ENCODE results near the gene WTIP.

Gene WTIP

GRCh38 chr19:34480971-34481841 lies at the start of gene WTIP:
WTIP (plus strand) TSS chr19:34481758; CDS start chr19:34481975, 217 bp downstream.
- Histone ChIP-seq H3K4me2 (ENCODE audit: low read length) (peak within 1 kb of the TSS; percentile 90), H2AFZ (peak within 1 kb of the TSS; percentile 67), H3K79me2 (peaks cover 12% of the 10 kb centered on the region), H3K27me3 (ENCODE audit: control insufficient read depth, insufficient read depth, low read length) (no peaks in the 10 kb centered on the region), H3K9me3 (ENCODE audit: control insufficient read depth, low read length) (no peaks in the 10 kb centered on the region), H3K27ac (no peak within 1 kb of the TSS), H3K4me1 (peaks cover 2% of the 10 kb centered on the region), H3K36me3 (ENCODE audit: control insufficient read depth, insufficient read depth, low read length) (no peaks in the 10 kb centered on the region), H3K4me3 (ENCODE audit: low read depth, low read length) (peak within 1 kb of the TSS; percentile 67), H3K9ac (no peak within 1 kb of the TSS)
- TF ChIP-seq, protein P1, sequence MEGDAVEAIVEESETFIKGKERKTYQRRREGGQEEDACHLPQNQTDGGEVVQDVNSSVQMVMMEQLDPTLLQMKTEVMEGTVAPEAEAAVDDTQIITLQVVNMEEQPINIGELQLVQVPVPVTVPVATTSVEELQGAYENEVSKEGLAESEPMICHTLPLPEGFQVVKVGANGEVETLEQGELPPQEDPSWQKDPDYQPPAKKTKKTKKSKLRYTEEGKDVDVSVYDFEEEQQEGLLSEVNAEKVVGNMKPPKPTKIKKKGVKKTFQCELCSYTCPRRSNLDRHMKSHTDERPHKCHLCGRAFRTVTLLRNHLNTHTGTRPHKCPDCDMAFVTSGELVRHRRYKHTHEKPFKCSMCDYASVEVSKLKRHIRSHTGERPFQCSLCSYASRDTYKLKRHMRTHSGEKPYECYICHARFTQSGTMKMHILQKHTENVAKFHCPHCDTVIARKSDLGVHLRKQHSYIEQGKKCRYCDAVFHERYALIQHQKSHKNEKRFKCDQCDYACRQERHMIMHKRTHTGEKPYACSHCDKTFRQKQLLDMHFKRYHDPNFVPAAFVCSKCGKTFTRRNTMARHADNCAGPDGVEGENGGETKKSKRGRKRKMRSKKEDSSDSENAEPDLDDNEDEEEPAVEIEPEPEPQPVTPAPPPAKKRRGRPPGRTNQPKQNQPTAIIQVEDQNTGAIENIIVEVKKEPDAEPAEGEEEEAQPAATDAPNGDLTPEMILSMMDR (IDR thresholded peaks at IDR 0.05), result no peak

DNA sequence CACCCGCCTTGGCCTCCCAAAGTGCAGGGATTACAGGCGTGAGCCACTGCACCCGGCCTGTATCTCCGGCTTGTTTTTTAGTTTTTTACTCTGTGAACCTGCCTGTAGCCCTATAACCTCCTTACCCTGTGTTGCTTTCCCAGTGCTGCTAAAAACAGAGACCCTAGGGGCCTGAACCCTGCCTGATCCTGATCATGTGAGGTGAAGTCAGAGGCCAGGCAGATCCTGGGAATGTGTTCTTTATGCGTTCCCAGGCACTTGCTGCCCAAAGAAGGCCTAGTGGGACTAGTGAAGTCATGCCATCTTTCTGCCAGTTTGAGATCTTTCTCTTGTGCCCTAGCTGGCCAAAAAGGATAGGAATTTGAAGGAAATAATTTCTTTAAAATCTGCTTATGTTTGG lies 48.8 kb upstream of the WTIP start:
- Histone ChIP-seq H3K27ac (peak overlapping the region; percentile 8), H3K27me3 (ENCODE audit: control insufficient read depth, insufficient read depth, low read length) (no peaks in the 10 kb centered on the region), H3K36me3 (ENCODE audit: control insufficient read depth, insufficient read depth, low read length) (no peaks in the 10 kb centered on the region), H3K79me2 (peaks cover 65% of the 10 kb centered on the region), H2AFZ (no peak overlapping the region), H3K4me1 (peaks cover 5% of the 10 kb centered on the region), H3K9ac (no peak overlapping the region), H3K4me2 (ENCODE audit: low read length) (no peak overlapping the region), H3K9me3 (ENCODE audit: control insufficient read depth, low read length) (no peaks in the 10 kb centered on the region), H3K4me3 (ENCODE audit: low read depth, low read length) (no peak overlapping the region)
- TF ChIP-seq, protein P1 (IDR thresholded peaks at IDR 0.05), result no peak

GRCh38 chr19:34436716-34437115 lies 44.8 kb upstream of the WTIP start:
- Histone ChIP-seq H3K9me3 (ENCODE audit: control insufficient read depth, low read length) (no peaks in the 10 kb centered on the region), H3K27me3 (ENCODE audit: control insufficient read depth, insufficient read depth, low read length) (no peaks in the 10 kb centered on the region), H2AFZ (no peak overlapping the region), H3K4me2 (ENCODE audit: low read length) (no peak overlapping the region), H3K9ac (no peak overlapping the region), H3K79me2 (peaks cover 52% of the 10 kb centered on the region), H3K36me3 (ENCODE audit: control insufficient read depth, insufficient read depth, low read length) (no peaks in the 10 kb centered on the region), H3K4me1 (no peaks in the 10 kb centered on the region), H3K27ac (no peak overlapping the region), H3K4me3 (ENCODE audit: low read depth, low read length) (no peak overlapping the region)
- TF ChIP-seq, protein P1 (IDR thresholded peaks at IDR 0.05), result no peak

- Histone ChIP-seq H3K27ac (no peak overlapping the region), H3K4me3 (ENCODE audit: low read depth, low read length) (no peak overlapping the region), H3K27me3 (ENCODE audit: control insufficient read depth, insufficient read depth, low read length) (no peaks in the 10 kb centered on the region), H3K4me2 (ENCODE audit: low read length) (no peak overlapping the region), H3K79me2 (peaks cover 11% of the 10 kb centered on the region), H3K9me3 (ENCODE audit: control insufficient read depth, low read length) (no peaks in the 10 kb centered on the region), H3K36me3 (ENCODE audit: control insufficient read depth, insufficient read depth, low read length) (no peaks in the 10 kb centered on the region), H3K9ac (no peak overlapping the region), H2AFZ (no peak overlapping the region), H3K4me1 (no peaks in the 10 kb centered on the region)
- TF ChIP-seq, protein P1 (IDR thresholded peaks at IDR 0.05), result no peak
Observed at GRCh38 chr19:34448191-34448590, 33.4 kb upstream of the WTIP start.

DNA sequence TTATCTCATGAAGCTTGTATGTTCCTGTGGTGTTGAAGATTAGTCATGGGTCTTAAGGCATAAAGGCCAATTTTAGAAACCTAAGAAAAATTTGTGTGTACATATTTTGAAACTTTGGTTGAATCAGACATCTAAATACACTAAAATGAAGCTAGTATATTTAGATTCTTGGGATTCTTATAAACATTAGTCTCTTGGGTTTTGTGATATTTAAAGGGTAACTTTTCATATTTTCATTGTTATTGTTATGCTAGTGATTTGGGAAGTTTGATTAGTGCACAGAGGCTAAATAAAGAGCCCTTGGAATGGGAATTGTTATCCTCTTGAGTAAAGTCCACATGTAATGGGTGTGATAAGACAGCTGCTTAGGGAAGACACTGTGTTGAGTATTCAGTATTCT lies 28.8 kb upstream of the WTIP start:
- H3K4me3 ChIP-seq (ENCODE audit: low read depth, low read length), result no peak overlapping the region
- peaks cover 5% of the 10 kb centered on the region for H3K79me2 ChIP-seq
- H3K27ac ChIP-seq, result no peak overlapping the region
- no peak overlapping the region for H3K4me2 ChIP-seq (ENCODE audit: low read length)
- no peak overlapping the region for H3K9ac ChIP-seq
- TF ChIP-seq, protein P1 (IDR thresholded peaks at IDR 0.05), result no peak
- H3K27me3 ChIP-seq (ENCODE audit: control insufficient read depth, insufficient read depth, low read length), result no peaks in the 10 kb centered on the region
- H3K36me3 ChIP-seq (ENCODE audit: control insufficient read depth, insufficient read depth, low read length), result no peaks in the 10 kb centered on the region
- peaks cover 5% of the 10 kb centered on the region for H3K4me1 ChIP-seq
- no peak overlapping the region for H2AFZ ChIP-seq
- no peaks in the 10 kb centered on the region for H3K9me3 ChIP-seq (ENCODE audit: control insufficient read depth, low read length)

Data from parathyroid adenoma (tissue), 2 donors.